IMR-90 (cell line): ENCODE results near the gene CA9. TPM values are rescaled to one million over a fixed set of nuclear protein-coding genes. Genes with fewer than 3 reads are reported as not detected.

Experiments
- ATAC-seq: fragments of 200-7000 bp; cut with Tn5 transposase; 2 replicates; pipeline ENCODE4 v1.9.1; 2020; ENCODE audit warnings: low read depth, mild to moderate bottlenecking, moderate library complexity
- BruUV-seq: library from RNA; stranded (reverse); fragments of 400-500 nt; replicated peaks from 2 replicates; lab custom pipeline; 2021; lab: Mats Ljungman, UMichigan
- CTCF ChIA-PET: fragments of 300-600 bp; formaldehyde crosslinking; extraction: SDS; loops from one replicate; lab custom pipeline; 2021; ENCODE audit warnings: antibody characterized with exemption; lab: Yijun Ruan, JAX
- POLR2A ChIA-PET: fragments of 300-600 bp; sonication (Branson Sonifier 250); formaldehyde crosslinking; loops from one replicate; lab custom pipeline; 2022; ENCODE audit warnings: antibody characterized with exemption; ENCODE audit not compliant: unreplicated experiment; lab: Charles Lee
- DNase-seq: peaks from one replicate; pipeline ENCODE4 v3.0.0; 2013
- H2AFZ ChIP-seq: replicated peaks from 2 replicates; pipeline ENCODE3; 2013; ENCODE audit warnings: low read length, mild to moderate bottlenecking; ENCODE audit not compliant: poor library complexity
- H2AK5ac ChIP-seq: 2 replicates; pipeline ENCODE4 v1.6.1; 2013; ENCODE audit warnings: low read depth, low read length, inconsistent platforms
- H2AK9ac ChIP-seq: replicated peaks from 2 replicates; pipeline ENCODE3; 2013; ENCODE audit warnings: mild to moderate bottlenecking, low read depth, low read length, moderate library complexity; ENCODE audit not compliant: poor library complexity
- H2BK120ac ChIP-seq: 2 replicates; pipeline ENCODE4 v1.6.1; 2013; ENCODE audit warnings: low read depth, low read length, inconsistent platforms
- H2BK15ac ChIP-seq: 3 replicates; pipeline ENCODE4 v1.6.1; 2013; ENCODE audit warnings: low read depth, low read length, inconsistent platforms
- H2BK20ac ChIP-seq: 2 replicates; pipeline ENCODE4 v1.6.1; 2013; ENCODE audit warnings: low read depth, mild to moderate bottlenecking, inconsistent platforms, low read length, moderate library complexity
- H2BK5ac ChIP-seq: 2 replicates; pipeline ENCODE4 v1.6.1; 2013; ENCODE audit warnings: mild to moderate bottlenecking, low read depth, low read length, inconsistent platforms; ENCODE audit not compliant: poor library complexity, severe bottlenecking
- H3K14ac ChIP-seq: replicated peaks from 2 replicates; pipeline ENCODE4 v1.6.1; 2013; ENCODE audit warnings: low read depth, low read length, inconsistent platforms
- H3K18ac ChIP-seq: 2 replicates; pipeline ENCODE4 v1.6.1; 2013; ENCODE audit warnings: low read depth, low read length, control low read depth
- H3K23ac ChIP-seq: 2 replicates; pipeline ENCODE4 v1.6.1; 2013; ENCODE audit warnings: low read depth, low read length, inconsistent platforms
- H3K27ac ChIP-seq: 2 replicates; pipeline ENCODE4 v1.5.1; 2013; ENCODE audit warnings: mild to moderate bottlenecking, control low read depth, low read length; ENCODE audit not compliant: insufficient read depth
- H3K27me3 ChIP-seq: 2 replicates; pipeline ENCODE4 v1.6.1; 2013; ENCODE audit warnings: low read length; ENCODE audit not compliant: control insufficient read depth, insufficient read depth
- H3K36me3 ChIP-seq: 2 replicates; pipeline ENCODE4 v1.6.1; 2013; ENCODE audit warnings: low read length, mixed read lengths; ENCODE audit not compliant: control insufficient read depth, insufficient read depth
- H3K4ac ChIP-seq: 2 replicates; pipeline ENCODE4 v1.6.1; 2013; ENCODE audit warnings: low read depth, low read length, inconsistent platforms
- H3K4me1 ChIP-seq: 2 replicates; pipeline ENCODE4 v1.6.1; 2013; ENCODE audit warnings: low read length, mixed read lengths; ENCODE audit not compliant: control insufficient read depth, insufficient read depth
- H3K4me2 ChIP-seq: 2 replicates; pipeline ENCODE4 v1.6.1; 2013; ENCODE audit warnings: low read depth, mild to moderate bottlenecking, control low read depth, low read length, moderate library complexity
- H3K4me3 ChIP-seq: 2 replicates; pipeline ENCODE4 v1.5.1; 2013; ENCODE audit warnings: low read depth, mild to moderate bottlenecking, control low read depth, low read length, moderate library complexity; ENCODE audit not compliant: insufficient read depth
- H3K56ac ChIP-seq: 2 replicates; pipeline ENCODE4 v1.6.1; 2013; ENCODE audit warnings: low read length, inconsistent platforms; ENCODE audit not compliant: insufficient read depth; ENCODE audit errors: extremely low read depth
- H3K79me1 ChIP-seq, 2 experiments: 2 replicates each; pipeline ENCODE4 v1.6.1; 2013; ENCODE audit warnings: low read length in 2 of 2, inconsistent platforms in 1 of 2, low read depth in 1 of 2
- H3K9ac ChIP-seq: 2 replicates; pipeline ENCODE4 v1.6.1; 2013; ENCODE audit warnings: low read depth, low read length, control low read depth
- H3K9me1 ChIP-seq: 2 replicates; pipeline ENCODE4 v1.6.1; 2013; ENCODE audit warnings: low read length, inconsistent platforms; ENCODE audit not compliant: insufficient read depth
- H3K9me3 ChIP-seq: 2 replicates; pipeline ENCODE4 v1.6.1; 2013; ENCODE audit warnings: low read length; ENCODE audit not compliant: control insufficient read depth, insufficient read depth
- H4K20me1 ChIP-seq: 2 replicates; pipeline ENCODE4 v1.6.1; 2013; ENCODE audit warnings: low read length, inconsistent platforms; ENCODE audit not compliant: insufficient read depth
- H4K5ac ChIP-seq: 2 replicates; pipeline ENCODE4 v1.6.1; 2013; ENCODE audit warnings: mild to moderate bottlenecking, low read depth, low read length, control low read depth
- H4K8ac ChIP-seq, 2 experiments: 2 replicates each; pipeline ENCODE4 v1.6.1; 2013; ENCODE audit warnings: low read depth in 2 of 2, low read length in 2 of 2, control low read depth in 1 of 2, inconsistent platforms in 1 of 2
- H4K91ac ChIP-seq: 2 replicates; pipeline ENCODE4 v1.6.1; 2013; ENCODE audit warnings: low read depth, low read length, inconsistent platforms; ENCODE audit not compliant: insufficient read depth
- BHLHE40 ChIP-seq: fragments of 150-350 bp; IDR thresholded peaks from 2 replicates; pipeline ENCODE4 v1.6.1; 2016; ENCODE audit warnings: mild to moderate bottlenecking, low read depth, low read length
- CEBPB ChIP-seq: IDR thresholded peaks from 2 replicates; pipeline ENCODE4 v1.6.1; 2012; ENCODE audit warnings: low read depth, low read length, improper control_type of control experiment
- CHD1 ChIP-seq: IDR thresholded peaks from 2 replicates; pipeline ENCODE4 v1.6.1; 2012; ENCODE audit warnings: low read depth, low read length, improper control_type of control experiment
- CTCF ChIP-seq: conservative IDR thresholded peaks from 2 replicates; pipeline ENCODE4 v1.5.1; 2012; ENCODE audit warnings: mild to moderate bottlenecking, low read depth, low read length, improper control_type of control experiment
- ELK1 ChIP-seq: fragments of 150-350 bp; IDR thresholded peaks from 2 replicates; pipeline ENCODE4 v1.6.1; 2016; ENCODE audit warnings: low read depth, mild to moderate bottlenecking, low read length, moderate library complexity, borderline replicate concordance
- FOS ChIP-seq: fragments of 150-350 bp; IDR thresholded peaks from 2 replicates; pipeline ENCODE4 v1.6.1; 2016; ENCODE audit warnings: low read depth, low read length
- MAFK ChIP-seq: IDR thresholded peaks from 2 replicates; pipeline ENCODE4 v1.6.1; 2012; ENCODE audit warnings: low read depth, low read length, improper control_type of control experiment
- MAZ ChIP-seq: IDR thresholded peaks from 2 replicates; pipeline ENCODE4 v1.6.1; 2012; ENCODE audit warnings: low read depth, mild to moderate bottlenecking, low read length, improper control_type of control experiment, moderate library complexity, borderline replicate concordance
- MXI1 ChIP-seq: IDR thresholded peaks from 2 replicates; pipeline ENCODE4 v1.6.1; 2012; ENCODE audit warnings: low read depth, mild to moderate bottlenecking, low read length, moderate library complexity, borderline replicate concordance
- POLR2A ChIP-seq: IDR thresholded peaks from 2 replicates; pipeline ENCODE4 v1.6.1; 2012; ENCODE audit warnings: mild to moderate bottlenecking, low read depth, low read length
- RAD21 ChIP-seq: IDR thresholded peaks from 2 replicates; pipeline ENCODE4 v1.6.1; 2012; ENCODE audit warnings: low read length, improper control_type of control experiment
- RCOR1 ChIP-seq: IDR thresholded peaks from 2 replicates; pipeline ENCODE4 v1.6.1; 2012; ENCODE audit warnings: mild to moderate bottlenecking, low read length, improper control_type of control experiment; ENCODE audit not compliant: insufficient replicate concordance
- RFX5 ChIP-seq: IDR thresholded peaks from 2 replicates; pipeline ENCODE4 v1.8.0; 2012; ENCODE audit warnings: low read depth, mild to moderate bottlenecking, low read length, moderate library complexity
- SMC3 ChIP-seq: fragments of 150-350 bp; IDR thresholded peaks from 2 replicates; pipeline ENCODE4 v1.6.1; 2016; ENCODE audit warnings: low read depth, mild to moderate bottlenecking, antibody characterized with exemption, low read length, moderate library complexity
- WGBS, 2 experiments: methylation state at CpG; one replicate each; pipeline versions ENCODE4 v1.1.5 to v1.1.7; 2013; ENCODE audit warnings: missing lambda C conversion rate in 2 of 2; ENCODE audit not compliant: insufficient read length in 1 of 2; ENCODE audit errors: extremely low coverage in 2 of 2; 5-methylcytosine and 5-hydroxymethylcytosine counted together
- dilution Hi-C: fragments of 300-500 bp; cut with HindIII; formaldehyde crosslinking; loops from one replicate; pipeline ENCODE4 v1.14.3; 2018; ENCODE audit warnings: low sequenced_read_pairs; ENCODE audit not compliant: unreplicated experiment
- in situ Hi-C: fragments of 300-500 bp; cut with MboI; formaldehyde crosslinking; loops from 3 replicates; pipeline ENCODE4 v1.14.3; 2019; ENCODE audit warnings: low sequenced_read_pairs, inconsistent platforms, mixed read lengths
- intact Hi-C: fragments of 100-400 bp; cut with micrococcal nuclease; formaldehyde crosslinking; loops from 2 replicates; pipeline ENCODE4 v1.10.0; 2022
- polyA plus RNA-seq, 3 experiments: library from polyadenylated mRNA; depleted of rRNA; stranded (reverse); fragments of >200 nt; gene quantifications; 2 replicates each; pipeline ENCODE4 v1.2.3, GENCODE V29; 2012; ENCODE audit warnings: low replicate concordance in 1 of 3
- total RNA-seq: library from RNA; depleted of rRNA; stranded (reverse); fragments of >200 nt; gene quantifications from 2 replicates; pipeline ENCODE4 v1.2.3, GENCODE V29; 2012
- TF ChIP-seq, protein P1 (sequence below): fragments of 150-350 bp; IDR thresholded peaks from 2 replicates; pipeline ENCODE4 v1.6.1; 2017; ENCODE audit warnings: mild to moderate bottlenecking, antibody characterized with exemption, low read length, low read depth

Gene CA9
- total and polyA plus RNA-seq, 2 of the 4 experiments (the other 2 are of a cell fraction): 0.54 to 3.9 TPM

- ATAC-seq: 0 out of 2 replicates have a peak, but pooled peaks have one; percentile 1
- peaks cover 9% of the 10 kb centered on the region for H3K4me1 ChIP-seq
- H3K27ac ChIP-seq: peak overlapping the region; percentile 4; the same call in 1 of the 2 replicates
- peak overlapping the region; percentile 10 for H3K14ac ChIP-seq
- H4K20me1 ChIP-seq: peaks cover 22% of the 10 kb centered on the region
- no peak overlapping the region for H2BK15ac ChIP-seq
- intact Hi-C loops: loop anchor here (1.0 kb wide), 1 partner anchor 31 kb away; no protein-coding TSS in a partner anchor
- H3K9me3 ChIP-seq: no peaks in the 10 kb centered on the region
- no peak overlapping the region for H2AK9ac ChIP-seq
- peaks cover 10% of the 10 kb centered on the region for H3K9me1 ChIP-seq
- H2BK120ac ChIP-seq: no peak overlapping the region
- H3K4me2 ChIP-seq: no peak overlapping the region
- BruUV-seq: no TSS peak
- H2AK5ac ChIP-seq: no peak overlapping the region
- 0 out of 2 replicates have a peak overlapping the region, but pooled peaks have one; percentile 20 for H2BK20ac ChIP-seq
- WGBS, 2 experiments: 86% methylated on average over 1 of the region's 3 CpGs; no CpG with 5 or more reads in 1 of the 2 experiments
- no peak overlapping the region for H3K18ac ChIP-seq
- H3K23ac ChIP-seq: peak overlapping the region; percentile 29; the same call in 1 of the 2 replicates
- no peak overlapping the region for H3K9ac ChIP-seq
- no peak overlapping the region; the same call in 1 of the 2 replicates for H4K5ac ChIP-seq
- ChIA-PET POLR2A (interaction anchor here (0.7 to 1.7 kb wide), 3 partner anchors 8 to 32 kb away, joined by 3 to 10 read pairs (median 4); no protein-coding TSS in a partner anchor), CTCF (interaction anchor here (1.0 to 2.2 kb wide), 9 partner anchors 8 to 49 kb away, joined by 3 to 11 read pairs (median 6); partner anchors contain the start of genes CCDC107, CREB3, RMRP and TLN1)
- peak overlapping the region; percentile 79 for H2BK5ac ChIP-seq
- H3K27me3 ChIP-seq: no peaks in the 10 kb centered on the region
- peaks cover 10 to 53% of the 10 kb centered on the region in 2 experiments for H3K79me1 ChIP-seq
- H2AFZ ChIP-seq: peak overlapping the region; percentile 38
- H4K8ac ChIP-seq: peak overlapping the region in 1 of 2 experiments; percentile 38; a peak in 1 of 4 replicates
- in situ Hi-C loops: no loop called here
- H3K4me3 ChIP-seq: no peak overlapping the region
- no peak overlapping the region for H3K56ac ChIP-seq
- H3K4ac ChIP-seq: peak overlapping the region; percentile 31; the same call in 1 of the 2 replicates
- peak; percentile 22 for DNase-seq
- no peak overlapping the region; the same call in 1 of the 2 replicates for H4K91ac ChIP-seq
- dilution Hi-C loops: no loop called here
- peaks cover 52% of the 10 kb centered on the region for H3K36me3 ChIP-seq
- no peak for TF ChIP-seq RCOR1
- TF ChIP-seq MAFK: no peak
- no peak for TF ChIP-seq CEBPB
- no peak for TF ChIP-seq RFX5
- no peak for TF ChIP-seq MXI1
- TF ChIP-seq RAD21: no peak
- TF ChIP-seq SMC3: no peak
- TF ChIP-seq POLR2A: no peak
- TF ChIP-seq, protein P1, sequence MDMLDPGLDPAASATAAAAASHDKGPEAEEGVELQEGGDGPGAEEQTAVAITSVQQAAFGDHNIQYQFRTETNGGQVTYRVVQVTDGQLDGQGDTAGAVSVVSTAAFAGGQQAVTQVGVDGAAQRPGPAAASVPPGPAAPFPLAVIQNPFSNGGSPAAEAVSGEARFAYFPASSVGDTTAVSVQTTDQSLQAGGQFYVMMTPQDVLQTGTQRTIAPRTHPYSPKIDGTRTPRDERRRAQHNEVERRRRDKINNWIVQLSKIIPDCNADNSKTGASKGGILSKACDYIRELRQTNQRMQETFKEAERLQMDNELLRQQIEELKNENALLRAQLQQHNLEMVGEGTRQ: no peak
- no peak for TF ChIP-seq BHLHE40
- no peak for TF ChIP-seq CTCF
- TF ChIP-seq FOS: no peak
- TF ChIP-seq MAZ: no peak
- TF ChIP-seq ELK1: no peak
- no peak for TF ChIP-seq CHD1
These were observed 22.2 kb downstream of the CA9 start for GRCh38 chr9:35695943-35696401.
